K562 (cell line): Measurements from ENCODE around the gene STK32C. TPM values are rescaled to one million over a fixed set of nuclear protein-coding genes. Genes with fewer than 3 reads are reported as not detected.

Experiments
- ATAC-seq: fragments of 200-7000 bp; cut with Tn5 transposase; 3 replicates; pipeline ENCODE4 v1.9.1; 2020; ENCODE audit warnings: moderate library complexity
- BruUV-seq: library from RNA; stranded (reverse); fragments of 400-500 nt; replicated peaks from 2 replicates; lab custom pipeline; 2021; lab: Mats Ljungman, UMichigan
- CTCF ChIA-PET: fragments of 300-600 bp; formaldehyde crosslinking; extraction: SDS; loops from one replicate; lab custom pipeline; 2021; ENCODE audit warnings: low intra/inter-chr PET ratio; lab: Yijun Ruan, JAX
- POLR2A ChIA-PET: fragments of 300-600, 350-650 bp; sonication (Branson Sonifier 250); formaldehyde crosslinking; extraction: SDS; loops from one replicate; lab custom pipeline; 2021; ENCODE audit warnings: antibody characterized with exemption, inconsistent platforms; lab: Yijun Ruan, JAX
- DNase-seq, 4 experiments: peaks; one replicate each; pipeline versions ENCODE4 v3.0.0 to v3.0.0-alpha.2; 2011 to 2018; ENCODE audit warnings: low spot score in 3 of 4, mixed read lengths in 3 of 4; ENCODE audit errors: extremely low read depth in 1 of 4
- FAIRE-seq: peaks from 2 replicates; lab custom pipeline; 2011; peaks lifted over from hg19 to GRCh38; lab: Jason Lieb, UNC
- H2AFZ ChIP-seq: 2 replicates; pipeline ENCODE4 v1.6.0; 2011; ENCODE audit warnings: low read depth, low read length, control low read depth, inconsistent platforms
- H3K27ac ChIP-seq: fragments of 200-600 bp; 3 replicates; pipeline ENCODE4 v1.8.0; 2011; ENCODE audit warnings: low read depth, mild to moderate bottlenecking, control low read depth, inconsistent platforms, low read length, moderate library complexity, mixed read lengths; ENCODE audit errors: extremely low read depth
- H3K27me3 ChIP-seq, 2 experiments: fragments of 300-600 bp in 1 of 2; 2 replicates in 1 of 2; 3 replicates in 1 of 2; pipeline versions ENCODE4 v1.6.0 to v1.8.0; 2011; ENCODE audit warnings: inconsistent platforms in 2 of 2, low read length in 2 of 2, mild to moderate bottlenecking in 1 of 2, mixed read lengths in 1 of 2, moderate library complexity in 1 of 2; ENCODE audit not compliant: control insufficient read depth in 2 of 2, insufficient read depth in 2 of 2
- H3K36me3 ChIP-seq: fragments of 300-600 bp; 3 replicates; pipeline ENCODE4 v1.8.0; 2011; ENCODE audit warnings: mild to moderate bottlenecking, low read length, inconsistent platforms; ENCODE audit not compliant: control insufficient read depth, insufficient read depth
- H3K4me1 ChIP-seq, 2 experiments: fragments of 200-600 bp in 1 of 2; replicated peaks in 1 of 2; 2 replicates in 1 of 2; 3 replicates in 1 of 2; pipeline versions ENCODE4 v1.5.1 to v1.8.0; 2011; ENCODE audit warnings: inconsistent platforms in 2 of 2, low read length in 2 of 2, mild to moderate bottlenecking in 1 of 2, mixed read lengths in 1 of 2, moderate library complexity in 1 of 2; ENCODE audit not compliant: control insufficient read depth in 2 of 2, insufficient read depth in 2 of 2
- H3K4me2 ChIP-seq: 2 replicates; pipeline ENCODE4 v1.6.1; 2011; ENCODE audit warnings: low read length, control low read depth, inconsistent platforms, mixed read lengths; ENCODE audit not compliant: insufficient read depth
- H3K4me3 ChIP-seq: fragments of 200-600 bp; sonication (generic), shearing (Covaris generic); 2 replicates; pipeline ENCODE4 v1.5.1; 2016; ENCODE audit warnings: control low read depth, inconsistent platforms
- H3K79me2 ChIP-seq: fragments of 200-600 bp; 3 replicates; pipeline ENCODE4 v1.8.0; 2011; ENCODE audit warnings: low read length, inconsistent platforms; ENCODE audit not compliant: control insufficient read depth, insufficient read depth
- H3K9ac ChIP-seq, 2 experiments: 2 replicates each; pipeline versions ENCODE4 v1.6.0 to v1.6.1; 2011; ENCODE audit warnings: low read depth in 2 of 2, low read length in 2 of 2, control low read depth in 1 of 2, inconsistent platforms in 1 of 2, mild to moderate bottlenecking in 1 of 2, mixed read lengths in 1 of 2; ENCODE audit not compliant: insufficient read depth in 1 of 2
- H3K9me1 ChIP-seq: one replicate; pipeline ENCODE4 v1.6.0; 2011; ENCODE audit warnings: inconsistent platforms, mild to moderate bottlenecking, low read length, moderate library complexity; ENCODE audit not compliant: control insufficient read depth, insufficient read depth
- H3K9me3 ChIP-seq: replicated peaks from 2 replicates; pipeline ENCODE4 v1.5.1; 2011; ENCODE audit warnings: low read depth, low read length, inconsistent platforms; ENCODE audit not compliant: control insufficient read depth, insufficient read depth
- H4K20me1 ChIP-seq: replicated peaks from 2 replicates; pipeline ENCODE4 v1.6.1; 2011; ENCODE audit warnings: low read length, inconsistent platforms, mixed read lengths; ENCODE audit not compliant: control insufficient read depth, insufficient read depth
- CEBPB ChIP-seq: fragments of 450-650 bp; IDR thresholded peaks from 2 replicates; pipeline ENCODE4 v1.6.1; 2016; ENCODE audit warnings: missing genetic modification characterization, missing compliant biosample characterization
- ETS2 ChIP-seq: IDR thresholded peaks from 2 replicates; pipeline ENCODE4 v1.6.1; 2016; ENCODE audit warnings: borderline replicate concordance, missing genetic modification characterization, mild to moderate bottlenecking, moderate library complexity, missing compliant biosample characterization; ENCODE audit not compliant: poor library complexity, severe bottlenecking
- NCOA1 ChIP-seq: fragments of 450-650 bp; IDR thresholded peaks from 2 replicates; pipeline ENCODE4 v1.6.1; 2016; ENCODE audit warnings: low read depth
- RFX1 ChIP-seq: fragments of 450-650 bp; IDR thresholded peaks from 2 replicates; pipeline ENCODE4 v1.6.1; 2016; ENCODE audit warnings: mild to moderate bottlenecking, moderate library complexity
- RUNX1 ChIP-seq: sonication (generic); IDR thresholded peaks from 2 replicates; pipeline ENCODE4 v1.6.1; 2016; ENCODE audit warnings: antibody characterized with exemption, low read depth
- ZNF707 ChIP-seq: fragments of 250-450 bp; sonication (Bioruptor Pico); conservative IDR thresholded peaks from 2 replicates; pipeline ENCODE4 v1.8.0; 2022; ENCODE audit warnings: inconsistent platforms, mild to moderate bottlenecking, moderate library complexity
- WGBS: fragments of 100-300 bp; shearing (Covaris generic); methylation state at CpG from one replicate; pipeline ENCODE4 v1.1.6; 2016; ENCODE audit warnings: low coverage, mixed read lengths; ENCODE audit not compliant: insufficient coverage; ENCODE audit errors: missing lambda C conversion rate; 5-methylcytosine and 5-hydroxymethylcytosine counted together
- in situ Hi-C: fragments of 300-500 bp; cut with MboI; formaldehyde crosslinking; loops from 4 replicates; pipeline ENCODE4 v1.15.0; 2018; ENCODE audit warnings: inconsistent platforms, mixed read lengths
- intact Hi-C: fragments of 100-400 bp; cut with micrococcal nuclease; formaldehyde crosslinking; loops from 2 replicates; pipeline ENCODE4 v1.14.2; 2022
- polyA plus RNA-seq, 8 experiments: library from polyadenylated mRNA; depleted of rRNA in 4 of 8; stranded (reverse) in 5 of 8; unstranded in 3 of 8; fragments of >200 nt; fragmentation: Nextera tagmentation in 2 of 8; fragmentation: Illumina TruSeq in 1 of 8; extraction: Ambion mirVana in 2 of 8; extraction: Trizol in 1 of 8; gene quantifications; 2 replicates each; pipeline versions ENCODE4 v1.2.1 to v1.2.3, GENCODE V29; 2011 to 2014; ENCODE audit warnings: inconsistent platforms in 1 of 8, missing spikeins in 1 of 8
- total RNA-seq, 7 experiments: library from RNA; depleted of rRNA in 6 of 7; stranded (reverse); fragments of >200 nt in 6 of 7; fragmentation: Illumina TruSeq in 2 of 7; extraction: Trizol in 2 of 7; gene quantifications; 2 replicates each; pipeline versions ENCODE4 v1.2.1 to v1.2.3, GENCODE V29; 2011 to 2021; ENCODE audit warnings: low replicate concordance in 1 of 7

STK32C gene
- total and polyA plus RNA-seq, 9 of the 15 experiments (the other 6 are each of a cell fraction or from before 2014, with no cell fraction given) = 1.5 to 20.9 (median 6.5) TPM

- Histone ChIP-seq H3K9me3 (no peaks in the 10 kb centered on the region), H3K27me3 (peaks cover 21 to 98% of the 10 kb centered on the region in 2 experiments; a peak in 3 of 5 replicates), H2AFZ (no peak overlapping the region), H3K9me1 (no peaks in the 10 kb centered on the region), H3K4me2 (no peak overlapping the region)
- no peak for TF ChIP-seq ZNF707 (CRISPR knock-in tag)
- no peak for TF ChIP-seq RUNX1
- no peak for TF ChIP-seq NCOA1
- no peak for TF ChIP-seq ETS2 (tag)
- TF ChIP-seq, all 486 proteins: peak for 0
- POLR2A ChIA-PET = no interaction called here
- intact Hi-C loops (no loop called here), in situ Hi-C loops (no loop called here)
- WGBS = 18% methylated on average over 2 of the region's 16 CpGs
- DNase-seq (no peak), ATAC-seq (no peak), FAIRE-seq (no peak)
- Histone ChIP-seq H3K9ac (no peak overlapping the region), H3K4me3 (no peak overlapping the region), H3K79me2 (no peaks in the 10 kb centered on the region), H3K27ac (no peak overlapping the region), H3K36me3 (no peaks in the 10 kb centered on the region), H3K4me1 (peaks cover 0 to 20% of the 10 kb centered on the region in 2 experiments; a peak in 2 of 5 replicates), H4K20me1 (peaks cover 10% of the 10 kb centered on the region; the same call in 1 of the 2 replicates)
- CTCF ChIA-PET = no interaction called here
- BruUV-seq = no TSS peak
These were observed 67.2 kb downstream of the STK32C start for GRCh38 chr10:132240581-132240980.

- H3K4me1 ChIP-seq = peaks cover 0 to 20% of the 10 kb centered on the region in 2 experiments; a peak in 2 of 5 replicates
- no peaks in the 10 kb centered on the region for H3K9me1 ChIP-seq
- peaks cover 10% of the 10 kb centered on the region; the same call in 1 of the 2 replicates for H4K20me1 ChIP-seq
- 11% methylated on average over 12 of the region's 15 CpGs for WGBS
- H3K36me3 ChIP-seq = no peaks in the 10 kb centered on the region
- no peak overlapping the region for H3K27ac ChIP-seq
- no peak overlapping the region for H3K4me2 ChIP-seq
- no peaks in the 10 kb centered on the region for H3K79me2 ChIP-seq
- H3K4me3 ChIP-seq = no peak overlapping the region
- BruUV-seq = no TSS peak
- H3K27me3 ChIP-seq = peaks cover 21 to 96% of the 10 kb centered on the region in 2 experiments; a peak in 3 of 5 replicates
- in situ Hi-C loops = no loop called here
- intact Hi-C loops = no loop called here
- CTCF ChIA-PET = no interaction called here
- no peak for TF ChIP-seq CEBPB
- peak; percentile 47 for TF ChIP-seq RFX1
- DNase-seq (no peak), FAIRE-seq (no peak), ATAC-seq (no peak)
- POLR2A ChIA-PET = no interaction called here
- H3K9me3 ChIP-seq = no peaks in the 10 kb centered on the region
- H2AFZ ChIP-seq = no peak overlapping the region
- H3K9ac ChIP-seq = no peak overlapping the region
These were observed 67.6 kb downstream of the STK32C start for GRCh38 chr10:132240156-132240555.
